Breast epithelium (tissue), 3 donors: ENCODE data around the gene GPR3.
"Not testable (repeated sequence)": the region's sequence is repeated elsewhere in the genome, so short reads cannot be mapped to it uniquely, and the experiment has no call there.

Source experiments
- CTCF ChIP-seq, 3 donors: fragments of 450-650 bp; IDR thresholded peaks; one replicate each; pipeline ENCODE4 v1.5.1; 2016 to 2017; ENCODE audit warnings: antibody characterized with exemption in 3 of 3, mild to moderate bottlenecking in 3 of 3, moderate library complexity in 3 of 3
- POLR2A ChIP-seq: fragments of 450-650 bp; IDR thresholded peaks from one replicate; pipeline ENCODE4 v1.6.1; 2016; ENCODE audit warnings: antibody characterized with exemption, mild to moderate bottlenecking, moderate library complexity
- POLR2AphosphoS5 ChIP-seq, 3 donors: sonication (generic); formaldehyde crosslinking; IDR thresholded peaks; one replicate each; pipeline ENCODE4 v1.6.1; 2017; ENCODE audit warnings: antibody characterized with exemption in 3 of 3

- not testable (repeated sequence) for TF ChIP-seq POLR2A; CTCF (IDR thresholded peaks at IDR 0.05); POLR2AphosphoS5 (IDR thresholded peaks at IDR 0.05)
These were observed 7.6 kb upstream of the GPR3 start for GRCh38 chr1:27384797-27385196.
